NCI-H187 treated with DMSO at 0.1 percent for 48 hours (cell line): Measurements from ENCODE around the gene ANO7.
A peak's percentile ranks its signal among the peaks of the same experiment; 100 is the strongest.

ENCODE experiments used
- DNase-seq: peaks from one replicate; lab custom pipeline; 2025; lab: John Stamatoyannopoulos, UW

Gene ANO7, protein sequence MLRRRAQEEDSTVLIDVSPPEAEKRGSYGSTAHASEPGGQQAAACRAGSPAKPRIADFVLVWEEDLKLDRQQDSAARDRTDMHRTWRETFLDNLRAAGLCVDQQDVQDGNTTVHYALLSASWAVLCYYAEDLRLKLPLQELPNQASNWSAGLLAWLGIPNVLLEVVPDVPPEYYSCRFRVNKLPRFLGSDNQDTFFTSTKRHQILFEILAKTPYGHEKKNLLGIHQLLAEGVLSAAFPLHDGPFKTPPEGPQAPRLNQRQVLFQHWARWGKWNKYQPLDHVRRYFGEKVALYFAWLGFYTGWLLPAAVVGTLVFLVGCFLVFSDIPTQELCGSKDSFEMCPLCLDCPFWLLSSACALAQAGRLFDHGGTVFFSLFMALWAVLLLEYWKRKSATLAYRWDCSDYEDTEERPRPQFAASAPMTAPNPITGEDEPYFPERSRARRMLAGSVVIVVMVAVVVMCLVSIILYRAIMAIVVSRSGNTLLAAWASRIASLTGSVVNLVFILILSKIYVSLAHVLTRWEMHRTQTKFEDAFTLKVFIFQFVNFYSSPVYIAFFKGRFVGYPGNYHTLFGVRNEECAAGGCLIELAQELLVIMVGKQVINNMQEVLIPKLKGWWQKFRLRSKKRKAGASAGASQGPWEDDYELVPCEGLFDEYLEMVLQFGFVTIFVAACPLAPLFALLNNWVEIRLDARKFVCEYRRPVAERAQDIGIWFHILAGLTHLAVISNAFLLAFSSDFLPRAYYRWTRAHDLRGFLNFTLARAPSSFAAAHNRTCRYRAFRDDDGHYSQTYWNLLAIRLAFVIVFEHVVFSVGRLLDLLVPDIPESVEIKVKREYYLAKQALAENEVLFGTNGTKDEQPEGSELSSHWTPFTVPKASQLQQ

DNA sequence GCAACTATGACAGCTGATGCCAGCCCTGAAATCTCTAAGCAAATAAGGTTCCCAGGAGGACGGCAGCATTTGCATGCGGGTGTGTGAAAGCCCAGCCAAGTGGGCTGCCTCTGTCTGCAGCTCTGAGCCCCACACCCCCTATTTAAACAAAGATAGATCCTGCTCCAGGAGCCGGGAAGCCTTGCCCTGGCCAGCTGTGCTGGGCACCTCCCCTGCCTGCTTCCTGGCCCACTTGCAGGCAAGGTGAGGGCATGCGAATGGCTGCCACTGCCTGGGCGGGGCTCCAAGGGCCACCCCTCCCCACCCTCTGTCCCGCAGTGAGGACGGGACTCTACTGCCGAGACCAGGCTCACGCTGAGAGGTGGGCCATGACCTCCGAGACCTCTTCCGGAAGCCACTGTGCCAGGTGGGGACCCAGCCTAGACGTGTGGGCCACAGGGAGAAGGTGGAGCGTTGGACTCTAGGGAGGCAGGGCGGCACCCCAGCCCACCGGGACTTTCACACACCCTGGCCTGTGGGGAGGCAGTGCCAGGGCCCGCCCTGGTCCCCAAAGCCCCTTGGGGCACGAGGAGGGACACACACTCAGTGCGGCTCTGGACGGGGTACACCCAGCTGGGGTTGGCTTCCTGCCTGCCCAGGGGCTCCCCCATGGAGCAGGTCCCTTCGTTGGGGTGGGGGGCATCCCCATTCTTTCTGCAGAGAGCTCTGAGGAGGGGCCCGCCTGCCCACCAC lies at the start of gene ANO7:
TSS of gene ANO7 (plus strand) at position 317 of the 732 bp plus-strand sequence. CDS start 1,387 bp downstream, outside the sequence.
- no peak for DNase-seq

DNA sequence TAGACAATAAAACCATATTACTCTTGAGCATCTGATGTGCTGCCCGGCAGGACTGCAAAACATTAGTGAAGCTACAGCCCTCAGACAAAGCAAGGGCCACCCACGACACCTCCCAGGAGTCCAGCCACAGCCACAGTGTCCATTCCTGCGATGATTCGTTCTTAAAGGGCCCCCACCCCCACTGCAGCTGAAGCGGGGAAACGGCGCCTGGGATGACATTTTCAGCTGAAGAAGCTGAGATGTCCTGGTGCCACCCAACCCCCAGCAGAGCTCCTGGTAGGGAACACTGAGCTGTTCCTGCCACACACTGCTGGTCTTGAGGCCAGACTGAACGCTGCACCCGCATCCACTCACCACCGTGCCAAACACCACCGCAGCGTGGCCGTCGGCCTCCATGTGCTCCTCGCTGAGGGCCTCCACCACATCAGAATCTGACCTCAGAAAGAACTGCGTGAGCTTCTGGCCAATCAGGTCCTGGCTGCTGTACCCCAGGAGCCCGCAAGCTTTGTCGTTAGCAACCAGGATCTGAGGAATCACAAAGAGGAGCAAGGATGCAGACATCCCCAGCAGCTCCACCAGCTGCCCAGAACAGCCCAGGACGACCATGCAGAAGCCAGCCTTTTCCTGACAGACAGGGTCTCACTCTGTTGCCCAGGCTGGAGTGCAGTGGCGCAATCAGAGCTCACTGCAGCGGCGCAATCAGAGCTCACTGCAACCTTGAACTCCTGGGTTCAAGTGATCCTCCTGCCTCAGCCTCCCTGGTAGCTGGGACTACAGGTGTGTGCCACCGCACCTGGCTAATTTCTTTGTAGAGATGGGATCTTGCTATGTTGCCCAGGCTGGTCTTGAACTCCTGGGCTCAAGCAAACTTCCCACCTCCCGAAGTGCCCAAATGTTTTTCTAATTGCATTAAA lies 48.7 kb upstream of the ANO7 start:
- DNase-seq = no peak

DNA sequence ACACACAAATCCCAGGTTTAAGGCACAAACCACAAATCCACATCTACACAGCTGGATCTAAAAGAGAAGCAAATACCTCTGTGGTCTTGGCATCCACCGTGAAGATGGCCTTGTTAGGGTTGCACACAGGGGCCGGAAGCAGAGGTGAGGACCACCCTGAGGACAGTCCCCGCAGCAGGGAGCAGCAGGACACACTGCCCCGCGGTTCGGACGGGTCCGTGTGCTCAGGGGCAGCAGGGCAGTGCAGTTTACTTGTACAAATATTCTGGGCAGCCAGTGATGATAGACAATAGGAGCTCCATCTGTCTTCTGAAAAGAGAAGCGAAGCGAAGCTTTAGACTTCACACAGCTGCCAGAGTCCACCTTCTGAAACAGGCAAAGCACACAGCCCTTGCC lies 48.0 kb upstream of the ANO7 start:
- no peak for DNase-seq

DNA sequence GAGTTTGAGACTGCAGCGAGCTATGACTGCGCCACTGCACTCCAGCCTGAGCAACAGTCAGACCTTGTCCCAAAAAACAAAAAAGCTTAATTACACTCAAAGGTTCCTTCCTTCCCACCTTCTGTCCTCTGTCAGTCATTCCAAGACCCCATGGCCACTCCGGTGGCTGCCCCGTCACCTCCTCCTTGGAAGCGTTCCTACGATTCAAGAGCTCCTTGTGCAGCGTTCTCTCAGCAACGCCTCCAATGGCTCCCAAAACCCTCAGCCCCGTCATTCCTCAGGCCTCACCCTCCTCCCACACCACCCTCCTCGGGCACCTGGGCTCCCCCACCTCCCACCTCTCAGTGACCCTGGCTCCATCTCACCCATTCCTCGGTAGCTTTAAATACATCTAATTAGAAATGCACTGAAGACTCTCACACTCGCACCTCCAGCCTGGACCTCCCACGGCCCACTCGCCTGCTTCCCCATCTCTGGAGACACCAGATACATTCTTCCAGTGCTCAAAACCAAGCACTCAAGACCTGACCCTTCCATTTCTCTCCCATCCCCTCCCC lies 47.2 kb upstream of the ANO7 start:
- DNase-seq = no peak

DNA sequence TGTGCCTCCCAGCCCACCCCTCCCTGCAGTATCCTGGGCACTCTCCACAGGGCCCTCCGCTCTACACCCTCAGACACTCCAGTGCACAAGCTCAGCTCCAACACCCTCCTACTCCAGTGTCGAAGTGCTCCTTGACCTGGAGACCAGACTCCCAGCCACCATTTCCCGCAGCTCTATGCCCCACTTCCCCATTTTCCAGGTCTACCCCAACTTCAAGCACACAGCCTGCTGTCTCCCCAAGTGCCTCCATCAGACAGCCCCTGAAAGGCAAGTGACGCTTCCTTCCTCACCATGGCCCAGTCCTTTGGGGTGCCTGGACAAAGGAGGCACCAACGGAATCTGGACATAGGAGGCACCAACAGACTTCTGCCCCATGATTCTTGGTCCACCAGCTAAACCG lies 46.4 kb upstream of the ANO7 start:
- DNase-seq = no peak

DNA sequence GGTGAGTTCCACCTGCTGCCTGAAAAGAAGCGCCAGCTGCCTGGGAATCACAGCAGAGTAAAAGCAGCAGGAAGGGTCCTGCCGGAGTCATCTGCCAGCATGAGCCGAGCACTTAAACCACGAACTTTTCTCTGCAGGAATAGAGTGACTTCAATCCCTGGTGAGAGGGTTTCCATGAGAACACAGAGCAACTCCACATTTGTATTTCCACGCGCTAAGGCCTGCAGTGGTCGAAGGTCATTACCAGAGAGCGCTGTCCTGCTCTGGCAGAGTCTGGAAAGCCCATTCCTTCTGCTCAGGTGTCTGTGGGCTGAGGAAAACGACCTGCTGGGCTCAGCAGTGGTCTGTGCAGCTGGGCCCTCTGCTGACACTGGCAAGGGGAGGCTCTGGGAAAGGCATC lies 45.9 kb upstream of the ANO7 start:
- no peak for DNase-seq

DNA sequence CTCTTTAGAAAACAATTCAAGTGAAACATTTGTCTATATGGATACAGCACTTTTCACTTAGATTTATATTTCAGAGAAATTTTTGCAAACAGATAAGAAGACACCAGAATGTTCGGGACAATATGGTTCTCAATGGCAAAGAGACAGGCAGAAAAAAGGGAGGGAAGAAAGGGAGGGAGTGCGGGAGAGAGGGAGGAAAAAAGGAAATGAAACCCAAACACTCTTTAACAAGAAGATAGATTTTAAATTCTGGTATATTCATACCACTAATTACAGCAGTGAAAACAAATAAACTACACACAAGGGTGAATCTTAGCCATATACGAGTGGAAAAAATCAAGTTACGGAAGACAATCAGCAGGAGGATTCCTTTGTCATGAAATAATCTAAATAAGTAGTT lies 42.2 kb upstream of the ANO7 start:
- DNase-seq = no peak

DNA sequence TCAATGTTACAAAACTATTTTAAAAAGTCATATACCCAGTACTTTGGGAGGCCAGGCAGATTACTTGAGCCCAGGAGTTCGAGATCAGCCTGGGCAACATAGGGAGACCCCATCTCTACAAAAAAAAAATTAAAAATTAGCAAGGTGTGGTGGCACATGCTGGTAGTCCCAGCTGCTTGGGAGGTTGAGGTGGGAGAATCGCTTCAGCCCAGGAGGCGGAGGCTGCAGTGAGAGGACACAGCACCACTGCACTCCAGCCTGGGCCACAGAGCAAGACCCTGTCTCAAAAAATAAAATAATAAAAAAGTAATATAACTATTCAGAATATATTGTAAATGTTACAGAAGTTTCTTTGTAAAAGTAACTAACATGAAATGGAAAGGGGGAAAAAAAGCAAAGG lies 41.1 kb upstream of the ANO7 start:
- DNase-seq = no peak

DNA sequence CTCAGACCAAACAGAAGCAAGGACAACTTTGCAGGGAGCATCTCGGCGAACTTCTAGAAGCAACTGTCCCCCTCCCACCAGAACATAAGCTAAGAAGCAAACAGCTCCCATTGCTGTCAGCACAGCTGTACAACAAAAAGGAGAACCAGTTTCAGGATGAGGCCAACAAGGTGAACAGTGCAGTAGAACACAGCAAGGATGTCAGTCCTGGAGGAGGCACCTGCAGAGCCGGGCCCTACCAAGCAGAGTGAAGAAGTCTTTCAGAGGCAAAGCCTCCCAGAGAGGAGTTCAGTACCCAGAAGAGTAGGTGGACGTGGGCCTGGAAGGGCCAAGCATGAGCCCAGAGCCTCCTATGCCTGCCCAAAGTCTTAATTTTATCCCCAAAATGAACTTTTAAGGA lies 40.2 kb upstream of the ANO7 start:
- DNase-seq = no peak

DNA sequence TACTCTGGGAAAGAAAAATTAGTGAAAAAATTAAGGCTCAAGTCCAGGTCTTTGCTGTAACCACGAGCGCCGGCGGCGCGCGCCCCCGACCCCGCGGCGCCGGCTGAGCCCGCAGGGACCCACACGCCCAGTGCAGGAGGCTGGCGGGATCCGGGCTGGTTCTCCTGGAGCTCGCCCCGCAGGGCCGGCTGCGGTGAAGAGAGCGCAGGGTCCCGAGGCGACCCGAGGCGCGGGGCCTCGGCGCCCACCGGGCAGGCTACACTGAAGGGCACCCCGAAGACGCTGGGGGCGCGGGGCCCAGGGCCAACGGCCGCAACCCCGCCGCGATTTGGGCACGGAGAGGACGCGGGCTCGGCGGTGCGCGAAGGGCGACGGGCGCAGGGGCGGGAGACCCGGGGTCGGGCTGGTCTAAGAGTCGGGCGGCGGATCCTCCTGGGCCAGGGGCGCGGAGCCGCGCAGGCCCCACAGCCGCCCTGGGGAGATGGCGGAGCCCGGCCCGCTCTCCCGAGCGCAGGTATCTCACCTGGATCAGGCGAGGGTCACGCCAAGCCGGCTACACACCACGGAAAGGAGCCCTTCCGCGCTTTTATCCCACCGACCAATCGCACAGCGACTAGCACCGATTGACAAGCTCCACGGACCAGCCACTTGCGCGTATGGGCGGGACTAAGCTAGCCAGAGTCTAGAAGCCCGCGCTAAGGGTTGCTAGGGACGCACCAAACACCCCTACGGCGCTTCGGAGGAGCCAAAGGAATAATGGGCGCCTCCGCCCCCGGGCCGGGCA lies 39.4 kb upstream of the ANO7 start, which contains the start of gene PASK:
TSS of gene PASK (minus strand) at position 582 of the 784 bp plus-strand sequence. CDS start 6,440 bp downstream, outside the sequence.
- DNase-seq = peak; percentile 80

DNA sequence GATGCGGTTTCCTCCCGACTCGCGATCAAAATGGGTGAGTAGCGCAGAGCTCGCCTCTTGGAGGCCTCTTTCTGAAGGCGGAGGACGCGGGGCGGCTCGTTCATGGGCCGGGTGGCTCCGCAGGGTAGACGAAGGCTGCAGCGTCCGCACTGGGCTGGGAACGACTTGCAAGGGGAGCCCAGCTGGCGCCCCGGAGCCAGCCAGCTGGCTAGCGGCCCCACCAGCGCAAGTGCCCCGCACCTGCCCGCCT lies 38.9 kb upstream of the ANO7 start:
- DNase-seq = no peak

DNA sequence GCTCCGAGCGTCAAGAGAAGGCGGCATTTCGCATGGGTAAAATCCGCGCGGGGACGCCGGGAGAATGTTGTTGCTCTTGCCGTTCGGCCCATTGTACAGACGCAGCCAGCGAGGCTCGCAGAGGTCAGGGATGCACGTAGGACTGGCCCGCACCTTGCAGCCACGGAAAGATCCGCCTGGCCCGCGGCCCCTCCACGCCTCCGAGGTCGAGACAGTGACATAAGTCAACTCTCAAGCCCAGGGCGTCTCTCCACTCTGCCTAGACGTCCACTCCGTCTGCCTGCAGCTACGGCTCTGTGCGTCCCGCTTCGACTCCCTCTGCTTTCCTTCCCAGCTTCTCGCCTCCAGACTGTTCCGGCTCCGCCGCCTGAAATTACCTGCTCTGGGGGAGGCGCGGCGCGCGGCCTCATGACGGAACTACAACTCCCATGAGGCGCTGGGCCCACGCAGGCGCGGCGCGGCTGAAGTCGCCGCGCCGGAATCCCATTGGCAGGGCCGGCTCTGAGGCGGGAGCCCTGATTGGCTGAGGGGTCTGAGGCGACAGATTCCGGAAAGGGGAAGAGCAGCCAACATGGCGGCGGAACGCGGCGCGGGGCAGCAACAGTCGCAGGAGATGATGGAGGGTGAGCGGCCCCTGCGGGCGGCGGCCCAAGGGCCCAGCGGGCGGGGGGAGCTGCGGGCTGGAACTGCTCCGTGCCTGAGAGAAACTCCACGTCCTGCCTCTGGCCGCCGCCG lies 38.4 kb upstream of the ANO7 start, which contains the start of gene PPP1R7:
TSS of gene PPP1R7 (plus strand) at position 543 of the 735 bp plus-strand sequence. CDS start at position 572, 29 bp downstream.
- DNase-seq = peak; percentile 51

DNA sequence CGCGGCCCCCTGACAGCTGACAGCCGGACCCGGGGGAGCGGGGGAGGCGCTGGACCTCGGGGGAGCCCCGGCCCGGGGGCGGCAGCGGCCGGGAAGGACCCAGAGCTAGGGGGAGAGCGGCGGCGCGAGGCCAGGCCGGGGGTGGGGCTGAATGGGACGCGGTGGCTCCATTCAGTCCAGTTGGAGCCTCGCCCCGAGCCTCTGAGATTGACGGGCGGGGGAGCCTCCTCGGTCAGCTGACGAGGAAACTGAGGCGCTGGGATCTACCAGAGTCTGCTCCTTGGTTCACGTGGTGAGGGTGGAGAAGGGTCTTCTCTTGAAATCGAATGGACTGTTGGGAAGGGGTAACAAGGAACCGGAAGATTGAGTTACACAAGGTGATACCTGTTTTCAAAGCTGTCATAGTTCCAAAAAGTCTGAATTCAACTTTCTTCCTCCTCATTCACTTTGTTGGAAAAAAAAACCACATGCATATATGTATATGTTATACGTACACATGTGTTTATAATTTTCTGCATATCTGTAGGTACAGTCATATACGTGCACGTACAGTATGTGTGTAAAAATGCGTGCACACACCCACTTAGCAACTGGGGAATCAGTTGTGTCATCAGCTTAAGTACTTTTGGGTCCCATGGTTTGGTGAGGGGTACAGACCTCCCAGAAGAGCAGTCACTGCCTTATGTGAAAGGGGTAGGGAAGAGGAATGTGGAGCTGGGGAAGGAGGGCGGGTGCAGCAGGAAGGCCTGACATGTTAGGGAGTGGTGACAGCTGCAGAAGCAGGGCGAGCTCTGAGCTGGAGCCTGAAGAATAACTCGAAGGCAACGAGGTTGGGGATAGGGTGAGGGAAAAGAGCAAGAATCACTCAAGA lies 37.6 kb upstream of the ANO7 start:
- no peak for DNase-seq

DNA sequence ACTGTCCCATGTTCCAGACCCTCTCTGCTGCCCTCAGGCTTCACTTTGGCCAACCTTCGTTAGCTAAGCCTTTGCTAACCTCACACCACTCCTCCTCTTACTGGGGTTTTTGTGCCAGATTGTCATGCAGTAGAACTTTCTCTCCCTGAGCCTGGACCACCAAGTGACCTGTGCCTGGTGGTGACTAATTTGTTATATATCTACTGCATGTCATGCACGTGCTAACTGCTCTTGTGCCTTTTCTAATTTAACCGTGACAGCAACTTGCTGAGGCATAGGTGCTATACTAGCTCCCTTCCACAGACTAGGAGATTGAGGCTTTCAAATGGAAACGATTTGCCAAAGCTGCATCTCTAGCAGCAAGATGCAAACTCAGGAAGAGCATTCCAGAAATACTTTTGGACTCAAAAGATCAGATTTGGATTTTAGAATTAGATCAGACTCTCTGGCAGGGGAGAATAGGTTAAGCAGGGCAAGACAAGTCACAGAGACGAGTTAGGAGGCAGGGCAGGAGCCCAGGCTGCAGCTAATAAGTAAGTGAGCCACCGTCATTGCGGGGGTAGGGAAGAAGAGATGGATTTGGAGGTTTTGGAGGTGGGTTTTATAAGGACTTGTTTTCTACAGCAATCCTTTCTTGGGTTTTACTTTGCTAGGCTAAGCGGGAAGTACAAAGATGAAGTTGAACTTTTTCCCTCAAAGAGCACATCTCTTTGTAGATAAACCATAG lies 36.4 kb upstream of the ANO7 start:
- no peak for DNase-seq

DNA sequence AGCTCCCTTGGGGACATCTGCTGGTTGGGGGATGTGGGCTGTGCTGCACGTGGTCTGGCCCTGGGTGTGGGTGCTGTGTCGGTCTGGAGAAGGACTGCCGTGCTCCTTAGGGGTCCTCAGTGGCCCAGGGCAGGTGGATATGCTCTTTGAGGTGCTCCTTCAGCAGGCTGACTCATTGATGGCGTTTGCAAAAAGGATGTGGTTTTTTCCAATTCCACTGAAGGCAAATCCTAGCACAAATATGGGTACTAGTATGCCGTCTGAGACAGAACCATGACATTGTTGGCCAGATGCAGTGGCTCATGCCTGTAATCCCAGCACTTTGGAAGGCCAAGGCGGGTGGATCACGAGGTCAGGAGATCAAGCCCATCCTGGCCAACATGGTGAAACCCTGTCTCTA lies 34.9 kb upstream of the ANO7 start:
- no peak for DNase-seq

DNA sequence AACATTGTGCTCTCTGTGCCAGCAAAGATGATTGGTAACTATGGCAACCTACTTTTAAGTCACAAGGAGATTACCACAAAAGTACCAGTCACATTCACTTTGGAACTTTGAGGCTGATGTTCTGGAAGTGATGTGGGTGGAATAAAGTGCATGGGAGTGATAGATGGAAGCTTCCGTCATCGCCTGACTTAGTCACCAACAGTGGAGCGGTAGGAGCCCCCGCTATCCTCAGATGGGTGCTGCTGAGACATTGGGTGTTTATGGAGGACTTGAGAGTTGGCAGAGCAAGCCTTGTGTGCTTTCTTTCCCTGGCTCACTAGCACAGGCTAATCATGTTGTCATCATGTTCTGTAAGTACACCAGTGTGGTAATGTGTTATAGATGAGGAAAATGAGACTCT lies 33.6 kb upstream of the ANO7 start:
- DNase-seq = no peak

DNA sequence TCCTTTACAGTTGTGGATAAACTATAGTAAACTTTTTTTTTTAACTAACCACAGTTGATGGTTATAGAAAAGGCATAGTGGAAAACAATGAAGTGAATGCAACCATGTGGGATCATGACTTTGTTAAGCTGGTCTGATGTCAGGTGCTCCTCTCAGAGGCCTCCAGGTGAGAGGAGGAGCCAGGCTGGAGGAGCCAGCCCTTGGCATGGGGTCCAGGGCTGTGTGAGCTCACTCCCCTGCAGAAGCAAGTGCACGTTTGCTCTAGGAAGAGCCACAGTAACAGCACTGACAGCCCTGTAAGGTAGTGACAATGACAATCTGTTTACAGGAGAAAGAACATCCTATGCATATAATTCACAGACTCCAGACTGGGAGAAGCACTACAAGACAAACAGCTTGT lies 32.5 kb upstream of the ANO7 start:
- DNase-seq = no peak

DNA sequence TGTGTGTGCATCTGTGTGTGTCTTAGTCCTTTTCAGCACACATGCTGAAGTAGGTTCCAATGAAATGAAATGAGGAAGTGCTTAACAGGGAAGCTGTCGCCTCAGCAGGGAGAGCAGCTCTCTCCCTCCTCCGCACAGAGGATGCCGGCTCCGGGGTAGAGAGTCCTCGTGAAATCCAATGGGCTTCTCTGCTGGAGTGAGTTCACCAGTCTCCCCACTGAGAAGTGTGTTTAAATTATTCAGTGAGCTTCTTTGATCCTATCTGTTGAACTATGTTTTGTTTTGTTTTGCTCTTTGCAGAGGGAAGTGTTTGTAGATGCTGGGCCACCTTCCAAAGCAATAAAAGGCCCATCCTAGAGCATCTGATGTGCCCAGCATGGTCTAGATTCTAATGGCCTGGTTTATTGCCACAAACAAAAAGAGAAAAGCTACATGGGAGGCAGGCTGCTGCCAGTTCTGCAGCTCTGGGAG lies 31.5 kb upstream of the ANO7 start:
- DNase-seq = no peak
